NT2/D1 (cell line): ENCODE measurements around the gene MARCHF9.

Experiments used
- SUZ12 ChIP-seq: IDR thresholded peaks from 2 replicates; pipeline ENCODE4 v1.6.1; 2011; ENCODE audit not compliant: insufficient read length, insufficient read depth; ENCODE audit errors: extremely low read depth
- YY1 ChIP-seq: IDR thresholded peaks from 2 replicates; pipeline ENCODE4 v1.6.1; 2011; ENCODE audit not compliant: insufficient read length, insufficient read depth
- ZNF274 ChIP-seq: IDR thresholded peaks from 2 replicates; pipeline ENCODE4 v1.6.1; 2011; ENCODE audit warnings: mild to moderate bottlenecking, low read depth, low read length

GRCh38 chr12:57739387-57739786 is 15.5 kb upstream of the MARCHF9 start:
- TF ChIP-seq YY1 (no peak), SUZ12 (no peak), ZNF274 (no peak)
